PC-3 (cell line): ENCODE results near the gene ZNF292. TPM values are rescaled to one million over a fixed set of nuclear protein-coding genes. Genes with fewer than 3 reads are reported as not detected.

Source experiments
- ATAC-seq: fragments of 200-7000 bp; cut with Tn5 transposase; 2 replicates; pipeline ENCODE4 v1.9.1; 2020; ENCODE audit warnings: mild to moderate bottlenecking, moderate library complexity
- BruUV-seq: library from RNA; stranded (reverse); fragments of 400-500 nt; replicated peaks from 2 replicates; lab custom pipeline; 2021; lab: Mats Ljungman, UMichigan
- CTCF ChIA-PET: fragments of 300-600 bp; sonication (Branson Sonifier 250); formaldehyde crosslinking; loops from one replicate; lab custom pipeline; 2022; ENCODE audit warnings: antibody characterized with exemption; lab: Charles Lee
- POLR2A ChIA-PET: fragments of 300-600 bp; sonication (Branson Sonifier 250); formaldehyde crosslinking; loops from one replicate; lab custom pipeline; 2022; ENCODE audit warnings: antibody characterized with exemption; ENCODE audit not compliant: unreplicated experiment; lab: Charles Lee
- DNase-seq: peaks from one replicate; pipeline ENCODE4 v3.0.0-alpha.2; 2015
- H2AFZ ChIP-seq: fragments of 300-600 bp; sonication (generic); 2 replicates; pipeline ENCODE4 v1.6.0; 2016; ENCODE audit warnings: antibody characterized with exemption, low read length
- H3F3A ChIP-seq: fragments of 300-600 bp; sonication (generic); one replicate; pipeline ENCODE4 v1.6.0; 2017; ENCODE audit warnings: antibody characterized with exemption, low read length, control low read depth, mild to moderate bottlenecking; ENCODE audit not compliant: unreplicated experiment
- H3K27ac ChIP-seq: fragments of 300-600 bp; sonication (generic); 2 replicates; pipeline ENCODE4 v1.5.1; 2016; ENCODE audit warnings: mild to moderate bottlenecking, low read length
- H3K27me3 ChIP-seq: fragments of 300-600 bp; sonication (generic); 2 replicates; pipeline ENCODE4 v1.6.1; 2016; ENCODE audit warnings: low read length, mixed read lengths
- H3K36me3 ChIP-seq: fragments of 300-600 bp; sonication (generic); 2 replicates; pipeline ENCODE4 v1.6.1; 2016; ENCODE audit warnings: low read depth, mixed run types, low read length, mixed read lengths
- H3K4me1 ChIP-seq: fragments of 300-600 bp; sonication (generic); 2 replicates; pipeline ENCODE4 v1.5.1; 2016; ENCODE audit warnings: low read length; ENCODE audit not compliant: insufficient read depth
- H3K4me2 ChIP-seq: fragments of 300-600 bp; sonication (generic); 2 replicates; pipeline ENCODE4 v1.6.0; 2016; ENCODE audit warnings: low read length
- H3K4me3 ChIP-seq: fragments of 300-600 bp; sonication (generic); 2 replicates; pipeline ENCODE4 v1.5.1; 2016; ENCODE audit warnings: mild to moderate bottlenecking, low read length, mixed read lengths
- H3K79me2 ChIP-seq: fragments of 300-600 bp; sonication (generic); 2 replicates; pipeline ENCODE4 v1.6.1; 2017; ENCODE audit warnings: low read length, mixed read lengths
- H3K9ac ChIP-seq: fragments of 300-600 bp; sonication (generic); 2 replicates; pipeline ENCODE4 v1.6.0; 2016; ENCODE audit warnings: mild to moderate bottlenecking, low read length
- H3K9me2 ChIP-seq: fragments of 300-600 bp; sonication (generic); replicated peaks from 2 replicates; pipeline ENCODE4 v1.6.1; 2016; ENCODE audit warnings: mixed run types, low read length, mixed read lengths
- H3K9me3 ChIP-seq: fragments of 300-600 bp; sonication (generic); 2 replicates; pipeline ENCODE4 v1.6.1; 2016; ENCODE audit warnings: low read length, mixed read lengths
- H4K20me1 ChIP-seq: fragments of 300-600 bp; sonication (generic); 2 replicates; pipeline ENCODE4 v1.6.1; 2016; ENCODE audit warnings: low read length, mixed read lengths
- EZH2 ChIP-seq: fragments of 300-600 bp; sonication (generic); IDR thresholded peaks from one replicate; pipeline ENCODE4 v1.6.1; 2017; ENCODE audit warnings: antibody characterized with exemption, mild to moderate bottlenecking, low read length; ENCODE audit not compliant: unreplicated experiment
- EZH2phosphoT487 ChIP-seq: fragments of 300-600 bp; sonication (generic); IDR thresholded peaks from 2 replicates; pipeline ENCODE4 v1.6.1; 2018; ENCODE audit warnings: mild to moderate bottlenecking, antibody characterized with exemption, low read length, borderline replicate concordance
- intact Hi-C: fragments of 100-400 bp; cut with micrococcal nuclease; formaldehyde crosslinking; loops from 2 replicates; pipeline ENCODE4 v1.9.0; 2023
- total RNA-seq: library from RNA; depleted of rRNA; stranded (reverse); fragments of >200 nt; gene quantifications from 2 replicates; pipeline ENCODE4 v1.2.3, GENCODE V29; 2014
- TF ChIP-seq, protein P1 (sequence below): fragments of 300-600 bp; sonication (generic); conservative IDR thresholded peaks from 2 replicates; pipeline ENCODE4 v1.5.1; 2017; ENCODE audit warnings: antibody characterized with exemption, low read depth, mild to moderate bottlenecking, low read length

The ZNF292 gene
- total RNA-seq, 1 experiment from 2014 or later = 8.9 TPM

DNA sequence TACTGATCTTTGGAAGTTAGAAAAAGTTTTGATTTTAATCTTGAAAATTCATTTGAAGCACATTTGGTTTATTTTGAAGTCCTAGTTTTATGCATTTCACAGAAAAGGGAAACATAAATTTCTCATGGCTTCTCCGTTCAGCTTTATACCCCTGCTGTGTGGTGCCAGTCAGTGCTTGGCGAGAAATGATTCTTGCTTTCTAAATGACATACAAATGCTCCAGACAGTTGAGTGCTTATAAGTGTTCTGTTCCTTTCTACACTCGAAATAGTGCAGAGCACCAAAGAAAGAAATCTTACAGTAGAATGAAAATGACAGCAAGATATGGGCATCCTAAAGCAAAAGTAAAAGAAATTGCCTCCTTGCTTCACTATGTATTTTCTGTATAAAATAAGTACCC, 9.0 kb upstream of the ZNF292 start:
- no peak overlapping the region for H3K4me3 ChIP-seq
- no peak for ATAC-seq
- H3K9ac ChIP-seq = no peak overlapping the region
- no peaks in the 10 kb centered on the region for H4K20me1 ChIP-seq
- no peaks in the 10 kb centered on the region for H3K27me3 ChIP-seq
- H3K4me2 ChIP-seq = no peak overlapping the region
- ChIA-PET POLR2A (no interaction called here), CTCF (no interaction called here)
- H3K27ac ChIP-seq = no peak overlapping the region
- H3F3A ChIP-seq = no peaks in the 10 kb centered on the region
- no peaks in the 10 kb centered on the region for H3K9me2 ChIP-seq
- H2AFZ ChIP-seq = no peak overlapping the region
- H3K36me3 ChIP-seq = no peaks in the 10 kb centered on the region
- no TSS peak for BruUV-seq
- TF ChIP-seq EZH2 = no peak
- TF ChIP-seq EZH2phosphoT487 = no peak
- TF ChIP-seq, protein P1, sequence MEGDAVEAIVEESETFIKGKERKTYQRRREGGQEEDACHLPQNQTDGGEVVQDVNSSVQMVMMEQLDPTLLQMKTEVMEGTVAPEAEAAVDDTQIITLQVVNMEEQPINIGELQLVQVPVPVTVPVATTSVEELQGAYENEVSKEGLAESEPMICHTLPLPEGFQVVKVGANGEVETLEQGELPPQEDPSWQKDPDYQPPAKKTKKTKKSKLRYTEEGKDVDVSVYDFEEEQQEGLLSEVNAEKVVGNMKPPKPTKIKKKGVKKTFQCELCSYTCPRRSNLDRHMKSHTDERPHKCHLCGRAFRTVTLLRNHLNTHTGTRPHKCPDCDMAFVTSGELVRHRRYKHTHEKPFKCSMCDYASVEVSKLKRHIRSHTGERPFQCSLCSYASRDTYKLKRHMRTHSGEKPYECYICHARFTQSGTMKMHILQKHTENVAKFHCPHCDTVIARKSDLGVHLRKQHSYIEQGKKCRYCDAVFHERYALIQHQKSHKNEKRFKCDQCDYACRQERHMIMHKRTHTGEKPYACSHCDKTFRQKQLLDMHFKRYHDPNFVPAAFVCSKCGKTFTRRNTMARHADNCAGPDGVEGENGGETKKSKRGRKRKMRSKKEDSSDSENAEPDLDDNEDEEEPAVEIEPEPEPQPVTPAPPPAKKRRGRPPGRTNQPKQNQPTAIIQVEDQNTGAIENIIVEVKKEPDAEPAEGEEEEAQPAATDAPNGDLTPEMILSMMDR = no peak
- H3K9me3 ChIP-seq = no peaks in the 10 kb centered on the region
- H3K79me2 ChIP-seq = no peaks in the 10 kb centered on the region
- intact Hi-C loops = no loop called here
- no peaks in the 10 kb centered on the region for H3K4me1 ChIP-seq
- no peak for DNase-seq

DNA sequence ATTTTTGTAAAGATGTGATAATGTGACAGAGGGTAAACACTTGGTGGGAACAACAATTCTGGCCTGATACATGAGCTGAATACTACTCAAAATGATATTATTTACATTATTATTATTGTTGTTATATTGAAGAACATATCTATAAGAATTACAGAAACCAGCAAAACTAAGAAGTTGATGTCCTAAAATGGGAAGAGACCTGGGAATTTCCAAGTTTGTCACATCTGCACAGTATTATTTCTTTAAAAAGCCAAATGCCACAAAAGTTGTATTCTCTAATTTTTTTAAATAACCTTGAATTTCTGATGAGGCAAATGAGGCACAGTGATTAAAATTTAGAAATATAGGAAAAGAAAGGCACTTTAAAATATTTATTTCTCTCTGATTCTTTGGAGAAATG, 5.0 kb upstream of the ZNF292 start:
- no peak for DNase-seq
- peaks cover 11% of the 10 kb centered on the region for H3K4me1 ChIP-seq
- H3K4me2 ChIP-seq = no peak overlapping the region
- peaks cover 17% of the 10 kb centered on the region for H3K79me2 ChIP-seq
- H3K4me3 ChIP-seq = no peak overlapping the region
- TF ChIP-seq EZH2 (no peak), EZH2phosphoT487 (no peak)
- TF ChIP-seq, protein P1 = no peak
- intact Hi-C loops = no loop called here
- BruUV-seq = no TSS peak
- CTCF ChIA-PET = no interaction called here
- H3K27ac ChIP-seq = no peak overlapping the region
- no peak overlapping the region for H3K9ac ChIP-seq
- H3K9me3 ChIP-seq = no peaks in the 10 kb centered on the region
- H3K27me3 ChIP-seq = no peaks in the 10 kb centered on the region
- no peaks in the 10 kb centered on the region for H4K20me1 ChIP-seq
- POLR2A ChIA-PET = no interaction called here
- no peak overlapping the region for H2AFZ ChIP-seq
- H3K36me3 ChIP-seq = no peaks in the 10 kb centered on the region
- no peaks in the 10 kb centered on the region for H3K9me2 ChIP-seq
- H3F3A ChIP-seq = no peaks in the 10 kb centered on the region
- ATAC-seq = no peak

DNA sequence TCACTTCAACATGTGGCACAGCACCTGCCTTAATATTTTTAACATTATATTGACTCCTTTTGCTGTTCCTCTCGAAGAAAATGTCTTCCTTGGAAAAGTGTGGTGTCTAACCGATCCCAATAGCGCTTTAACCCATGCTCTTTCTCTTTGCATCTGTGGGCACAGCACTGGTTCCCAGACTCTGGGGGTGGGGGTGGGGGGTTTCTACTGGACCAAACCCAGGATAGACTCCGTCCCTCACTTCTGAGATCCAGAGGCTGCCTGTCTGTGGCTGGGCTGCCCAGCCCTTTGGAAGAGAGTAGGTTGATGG, 3.9 kb upstream of the ZNF292 start:
- Histone ChIP-seq H3K4me2 (peak overlapping the region; percentile 81), H3K79me2 (peaks cover 28% of the 10 kb centered on the region), H3F3A (no peaks in the 10 kb centered on the region), H3K9me2 (no peaks in the 10 kb centered on the region), H2AFZ (peak overlapping the region; percentile 90), H3K9ac (peak overlapping the region; percentile 54), H3K27ac (no peak overlapping the region), H3K4me3 (peak overlapping the region; percentile 62), H4K20me1 (peaks cover 4% of the 10 kb centered on the region), H3K4me1 (peaks cover 11% of the 10 kb centered on the region), H3K36me3 (no peaks in the 10 kb centered on the region), H3K9me3 (no peaks in the 10 kb centered on the region), H3K27me3 (no peaks in the 10 kb centered on the region)
- ATAC-seq = no peak; the same call in 1 of the 2 replicates
- BruUV-seq = no TSS peak
- TF ChIP-seq EZH2phosphoT487 (no peak), EZH2 (no peak)
- TF ChIP-seq, protein P1 = no peak
- CTCF ChIA-PET = no interaction called here
- intact Hi-C loops = no loop called here
- no peak for DNase-seq
- POLR2A ChIA-PET = no interaction called here
